Neural progenitor cell (in vitro differentiated cells): ENCODE measurements around the gene HDAC7.

ENCODE experiments used
- EZH2 ChIP-seq: fragments of 200-600 bp; sonication (generic); IDR thresholded peaks from 2 replicates; pipeline ENCODE4 v1.6.1; 2017; ENCODE audit warnings: antibody characterized with exemption, mild to moderate bottlenecking, moderate library complexity
- TF ChIP-seq, protein P1 (sequence below): fragments of 200-600 bp; sonication (generic); IDR thresholded peaks from 2 replicates; pipeline ENCODE4 v1.5.1; 2017; ENCODE audit warnings: antibody characterized with exemption, mild to moderate bottlenecking

DNA sequence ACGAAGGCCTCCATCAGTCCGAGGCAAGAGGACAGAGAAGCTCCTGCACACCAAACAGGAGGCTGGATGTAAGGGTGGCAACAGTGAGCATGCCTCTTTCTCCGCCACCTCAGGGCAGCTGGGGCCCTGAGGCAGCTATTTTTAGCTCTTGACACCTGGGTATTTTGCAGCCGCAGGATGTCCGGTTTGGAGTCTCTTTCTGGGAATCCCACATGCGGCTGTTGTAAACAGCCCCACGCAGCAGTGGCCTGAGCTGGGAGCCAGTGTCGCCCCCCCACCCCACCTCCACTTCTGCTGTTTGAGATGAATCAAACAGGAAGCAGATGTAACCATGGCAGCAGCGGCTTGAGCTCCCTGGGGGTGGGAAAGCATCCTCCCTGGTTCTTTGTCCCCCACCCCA lies 11.7 kb downstream of the HDAC7 start:
- TF ChIP-seq, protein P1, sequence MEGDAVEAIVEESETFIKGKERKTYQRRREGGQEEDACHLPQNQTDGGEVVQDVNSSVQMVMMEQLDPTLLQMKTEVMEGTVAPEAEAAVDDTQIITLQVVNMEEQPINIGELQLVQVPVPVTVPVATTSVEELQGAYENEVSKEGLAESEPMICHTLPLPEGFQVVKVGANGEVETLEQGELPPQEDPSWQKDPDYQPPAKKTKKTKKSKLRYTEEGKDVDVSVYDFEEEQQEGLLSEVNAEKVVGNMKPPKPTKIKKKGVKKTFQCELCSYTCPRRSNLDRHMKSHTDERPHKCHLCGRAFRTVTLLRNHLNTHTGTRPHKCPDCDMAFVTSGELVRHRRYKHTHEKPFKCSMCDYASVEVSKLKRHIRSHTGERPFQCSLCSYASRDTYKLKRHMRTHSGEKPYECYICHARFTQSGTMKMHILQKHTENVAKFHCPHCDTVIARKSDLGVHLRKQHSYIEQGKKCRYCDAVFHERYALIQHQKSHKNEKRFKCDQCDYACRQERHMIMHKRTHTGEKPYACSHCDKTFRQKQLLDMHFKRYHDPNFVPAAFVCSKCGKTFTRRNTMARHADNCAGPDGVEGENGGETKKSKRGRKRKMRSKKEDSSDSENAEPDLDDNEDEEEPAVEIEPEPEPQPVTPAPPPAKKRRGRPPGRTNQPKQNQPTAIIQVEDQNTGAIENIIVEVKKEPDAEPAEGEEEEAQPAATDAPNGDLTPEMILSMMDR: no peak
- TF ChIP-seq EZH2: no peak
